Posterior vena cava (tissue), 2 donors: ENCODE data around the gene CARHSP1. TPM values are rescaled to one million over a fixed set of nuclear protein-coding genes. Genes with fewer than 3 reads are reported as not detected.

ENCODE experiments used
- DNase-seq: peaks from one replicate; pipeline ENCODE4 v3.0.0-alpha.2; 2020; ENCODE audit warnings: low spot score
- intact Hi-C, 2 donors: fragments of 100-400 bp; cut with DNase I; formaldehyde crosslinking; loops; one replicate each; pipeline versions ENCODE4 v1.14.1 to v1.14.2; 2022 to 2023
- total RNA-seq, 2 donors: library from RNA; stranded (reverse); fragmentation: NEBNext Ultra II Directional; extraction: Animal tissue kit (Norgen Biotek cat#: 25700); gene quantifications; one replicate each; pipeline ENCODE4 v1.2.1, GENCODE V29; 2021
- donor health status: DM: yes; HTN: yes; CAD: no.
- donor health status: DM: yes; HTN: yes; CAD: no.

Gene CARHSP1
- total RNA-seq, 2 donors from 2014 or later = 39.8 to 44.0 TPM

- peak; percentile 66 for DNase-seq
- intact Hi-C loops = no loop called here
Measured at GRCh38 chr16:8894736-8895334, 26.0 kb upstream of the CARHSP1 start.

DNA sequence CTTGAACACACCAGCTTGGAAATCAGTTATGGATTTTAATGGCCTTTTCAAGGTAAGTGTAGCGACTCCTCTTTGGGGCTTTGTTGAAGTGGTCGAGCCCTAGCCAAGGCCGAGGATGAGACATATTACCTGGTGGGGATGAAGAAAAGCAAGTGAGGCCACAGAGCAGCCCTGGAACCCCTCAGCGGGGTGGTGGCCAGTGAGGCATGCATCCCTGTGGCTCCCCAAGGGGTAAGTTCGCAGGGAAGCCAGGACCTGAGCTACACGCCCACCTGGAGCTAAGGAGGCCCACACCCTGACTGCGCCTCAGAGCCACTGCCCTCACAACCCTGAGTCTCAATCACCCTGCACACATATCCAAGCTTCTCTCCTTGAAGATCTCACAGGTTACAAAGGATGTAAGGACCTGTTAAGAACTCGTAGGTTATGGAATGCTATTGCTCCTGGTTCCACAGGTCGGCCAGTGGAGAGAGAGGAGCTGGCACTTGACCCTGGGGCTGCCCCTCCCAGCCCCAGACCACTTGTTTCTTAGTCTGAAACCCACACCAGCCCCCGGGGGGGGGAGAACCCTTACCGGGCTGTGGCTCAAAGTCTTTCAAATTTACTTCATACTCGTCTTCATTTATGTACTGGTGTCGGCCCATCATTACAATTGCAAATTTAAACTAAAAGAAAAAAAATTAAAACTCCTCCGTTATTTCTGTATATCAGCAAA lies 25.3 kb upstream of the CARHSP1 start:
- intact Hi-C loops = loop anchor here in 1 of 2 donors (1.0 kb wide), 1 partner anchor 25 kb away; the partner anchor contains the start of gene CARHSP1
- peak; percentile 58 for DNase-seq

DNA sequence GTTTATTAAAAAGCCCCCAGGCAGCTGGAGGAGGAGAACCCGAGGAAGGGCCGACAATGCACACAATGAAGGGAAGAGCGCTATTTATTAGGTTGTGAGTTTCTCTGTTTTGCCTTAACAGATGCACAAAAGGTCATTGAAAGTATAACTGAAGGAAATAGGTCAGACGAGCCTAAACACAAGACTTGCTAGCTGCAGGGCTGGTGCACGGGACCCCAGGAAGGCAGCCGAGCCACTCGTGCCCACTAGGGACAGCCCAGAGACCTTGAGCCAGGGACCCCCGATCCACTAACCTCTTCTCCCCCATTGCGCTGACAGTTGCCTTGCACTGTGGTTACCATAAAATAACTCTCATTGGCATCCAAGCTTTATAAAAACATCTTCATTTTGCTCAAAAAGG lies 24.6 kb upstream of the CARHSP1 start:
- DNase-seq = peak; percentile 32
- intact Hi-C loops = loop anchor here in 1 of 2 donors (1.0 kb wide), 1 partner anchor 24 kb away; the partner anchor contains the start of gene CARHSP1

GRCh38 chr16:8892101-8892575 lies 23.3 kb upstream of the CARHSP1 start:
- intact Hi-C loops = no loop called here
- DNase-seq = peak; percentile 79

GRCh38 chr16:8890549-8890921 lies 21.7 kb upstream of the CARHSP1 start:
- intact Hi-C loops = no loop called here
- peak; percentile 24 for DNase-seq

DNA sequence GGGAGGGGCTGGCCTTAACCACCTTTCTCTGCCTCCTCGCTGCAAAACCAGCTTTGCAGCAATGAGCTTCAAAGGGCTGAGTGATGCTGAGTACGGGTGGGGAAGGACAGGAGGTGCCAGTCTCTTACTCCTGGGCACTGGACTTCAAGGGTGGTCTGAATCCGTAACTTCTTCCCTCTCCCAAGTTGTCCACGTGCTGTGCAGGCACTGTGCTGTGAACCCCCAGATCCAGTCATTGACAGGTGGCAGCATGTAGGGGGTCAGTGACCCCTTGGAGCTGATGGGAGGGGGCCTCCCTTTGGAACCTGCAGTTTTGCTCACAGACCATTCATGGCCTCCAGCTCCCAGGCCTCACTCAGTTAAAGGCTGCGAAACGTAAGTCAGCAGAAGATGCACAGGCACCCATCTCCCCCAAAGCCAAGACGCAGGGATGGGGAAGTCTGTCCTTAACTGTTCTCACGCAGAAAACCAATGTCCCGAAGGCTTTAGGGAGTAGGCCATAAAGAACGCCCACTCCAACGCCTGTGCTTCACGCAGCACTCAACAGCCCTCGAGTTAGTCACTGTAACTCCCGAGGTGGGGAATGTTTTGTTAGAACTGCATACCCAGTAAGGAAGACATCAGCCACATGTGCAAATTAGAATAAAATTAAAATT lies 21.2 kb upstream of the CARHSP1 start:
- intact Hi-C loops = loop anchor here in 1 of 2 donors (10.0 kb wide), 1 partner anchor 235 kb away; no protein-coding TSS in a partner anchor
- no peak for DNase-seq

DNA sequence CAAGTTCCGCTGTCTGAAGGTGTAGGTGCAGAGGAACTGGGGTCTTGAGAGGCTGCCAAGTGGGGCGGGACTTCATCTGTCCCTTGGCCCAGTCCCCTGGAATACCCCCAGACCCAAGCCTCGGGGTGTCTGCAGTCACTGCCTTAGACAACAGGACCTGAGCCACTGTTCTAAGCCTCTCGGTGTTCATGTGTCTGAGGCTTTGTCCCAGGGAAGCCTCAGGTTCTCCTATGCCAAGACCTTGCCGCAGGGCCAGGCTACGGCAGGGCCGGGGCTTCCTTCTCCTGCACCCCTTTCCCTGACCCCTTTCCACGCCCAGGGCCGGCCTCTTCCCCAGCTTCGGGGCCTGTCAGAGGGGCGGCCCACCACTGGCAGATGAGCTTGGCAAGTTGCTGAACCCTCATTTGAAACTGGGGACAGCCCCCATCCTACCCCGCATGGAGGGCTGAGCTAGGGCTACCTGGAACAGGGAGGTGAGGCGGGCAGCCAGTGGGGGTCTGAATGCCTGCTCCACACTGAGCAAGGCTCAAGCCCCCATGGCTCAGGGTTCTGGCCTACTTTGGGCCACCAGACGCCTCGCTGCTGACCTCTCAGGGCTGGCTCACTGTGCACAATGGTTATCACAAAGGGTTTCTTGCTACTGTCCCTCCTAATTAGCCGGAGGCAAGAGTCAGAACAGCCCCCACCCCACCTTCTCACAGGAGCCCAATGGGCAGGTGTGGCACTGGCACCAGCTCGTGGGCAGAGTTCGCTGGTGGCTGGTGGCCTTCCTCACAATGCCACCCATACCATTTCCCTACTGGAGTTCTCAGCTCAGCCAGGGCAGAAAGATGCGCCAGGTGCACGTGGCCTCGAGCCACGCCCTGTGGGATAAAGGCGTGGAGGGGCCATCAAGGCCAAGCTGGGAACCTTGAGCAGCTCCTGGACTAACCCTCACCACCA lies 20.4 kb upstream of the CARHSP1 start:
- DNase-seq = peak; percentile 75
- intact Hi-C loops = loop anchor here in 1 of 2 donors (10.0 kb wide), 1 partner anchor 234 kb away; no protein-coding TSS in a partner anchor

GRCh38 chr16:8887952-8888560 lies 19.2 kb upstream of the CARHSP1 start:
- peak; percentile 88 for DNase-seq
- intact Hi-C loops = loop anchor here in 1 of 2 donors (10.0 kb wide), 1 partner anchor 233 kb away; no protein-coding TSS in a partner anchor

DNA sequence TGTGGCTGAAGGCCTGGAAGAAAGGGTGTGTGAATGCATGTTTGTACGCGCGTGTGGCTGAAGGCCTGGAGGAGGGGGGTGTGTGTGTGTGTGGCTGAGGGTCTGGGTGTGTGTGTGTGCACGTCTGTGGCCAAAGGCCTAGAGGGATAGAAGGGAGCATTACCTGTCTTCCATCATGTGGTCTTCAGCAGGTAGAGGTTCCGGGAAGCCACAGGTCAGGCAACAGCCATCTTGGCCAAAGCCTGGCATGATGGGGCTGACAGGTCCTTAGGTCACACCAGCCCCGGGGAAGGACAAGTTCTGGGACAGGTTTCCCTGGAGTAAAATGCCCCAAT lies 18.6 kb upstream of the CARHSP1 start:
- peak; percentile 62 for DNase-seq
- intact Hi-C loops = loop anchor here in 1 of 2 donors (10.0 kb wide), 1 partner anchor 233 kb away; no protein-coding TSS in a partner anchor

DNA sequence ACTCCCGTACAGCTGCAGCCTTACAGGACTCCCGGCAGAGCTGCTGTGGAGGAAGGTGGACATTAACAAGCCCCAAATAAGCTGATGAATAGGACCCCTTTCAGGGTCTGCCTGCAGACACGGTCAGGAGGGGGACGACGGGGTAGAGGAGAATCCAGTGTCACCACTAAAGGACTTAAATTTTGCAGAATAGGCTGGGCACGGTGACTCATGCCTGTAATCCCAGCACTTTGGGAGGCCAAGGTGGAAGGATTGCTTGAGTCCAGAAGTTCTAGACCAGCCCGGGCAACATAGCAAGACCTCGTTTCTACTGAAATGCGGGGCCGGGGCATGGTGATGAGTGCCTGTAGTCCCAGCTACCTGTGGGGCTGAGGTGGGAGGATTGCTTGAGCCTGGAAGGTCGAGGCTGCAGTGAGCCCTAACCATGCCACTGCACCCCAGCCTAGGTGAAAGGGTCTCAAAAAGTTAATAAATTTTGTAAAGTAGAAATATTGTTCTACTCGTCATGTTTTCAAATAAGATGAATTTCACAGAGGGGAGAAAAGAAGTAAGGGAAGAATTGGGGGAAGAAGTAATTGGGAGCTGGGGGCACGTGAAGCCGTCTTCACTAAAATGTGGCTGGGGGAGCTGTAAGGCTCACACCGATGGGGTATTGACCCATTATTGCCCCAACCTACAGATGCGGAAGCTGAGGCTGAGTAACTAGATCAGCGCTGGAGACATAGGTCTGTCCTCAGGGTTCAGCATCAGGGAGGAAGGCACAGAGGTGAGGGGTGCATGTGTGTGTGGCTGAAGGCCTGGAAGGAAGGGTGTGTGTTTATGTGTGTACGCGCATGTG lies 18.0 kb upstream of the CARHSP1 start:
- intact Hi-C loops = loop anchor here in 1 of 2 donors (10.0 kb wide), 1 partner anchor 232 kb away; no protein-coding TSS in a partner anchor
- peak; percentile 42 for DNase-seq

DNA sequence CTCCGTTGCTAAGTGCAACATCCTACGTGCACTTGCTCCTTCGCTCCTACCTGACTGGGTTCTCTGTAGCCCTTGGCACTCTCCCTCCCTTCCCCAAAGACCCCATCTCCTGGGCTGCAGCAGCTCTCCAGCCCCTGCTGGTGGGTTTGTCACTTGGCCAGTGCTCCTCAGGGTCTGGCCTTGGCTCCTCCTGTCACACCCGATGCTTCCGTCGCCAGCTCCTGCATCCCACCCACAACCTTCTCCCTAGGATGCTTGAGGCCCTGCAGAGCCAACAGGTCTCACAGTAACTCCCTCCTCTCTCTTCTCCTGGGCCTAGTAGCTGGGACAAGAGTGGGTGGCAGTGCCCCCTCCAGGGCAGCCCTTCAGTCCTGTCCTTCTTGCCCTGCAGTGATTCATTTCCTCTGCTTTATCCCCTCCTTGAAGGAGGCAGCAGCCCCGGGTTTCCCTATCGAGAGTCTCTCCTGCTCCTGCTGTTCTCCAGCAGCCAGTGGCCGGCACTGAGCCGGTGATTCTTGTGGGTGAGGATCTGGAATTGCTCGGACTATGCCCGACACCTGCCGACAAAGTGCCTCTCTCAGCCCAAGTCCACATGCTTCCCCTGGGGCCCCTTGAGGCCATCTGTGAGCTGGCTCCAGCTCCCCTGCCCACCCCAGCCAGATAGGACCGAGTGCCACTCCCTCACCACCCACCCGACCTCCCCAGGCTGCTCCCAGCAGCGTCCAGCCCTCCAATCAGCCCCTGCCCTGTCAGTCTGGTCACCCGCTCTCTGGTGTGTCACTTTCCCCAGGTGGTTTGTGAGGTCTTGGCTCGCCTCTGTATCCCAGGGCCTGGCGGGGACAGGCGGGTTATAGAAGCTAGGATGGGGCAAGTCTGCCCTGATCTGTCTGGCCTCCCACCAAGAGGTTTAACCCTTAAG lies 17.1 kb upstream of the CARHSP1 start:
- peak; percentile 71 for DNase-seq
- intact Hi-C loops = loop anchor here in 1 of 2 donors (10.0 kb wide), 1 partner anchor 231 kb away; no protein-coding TSS in a partner anchor

GRCh38 chr16:8882725-8883377 lies 14.0 kb upstream of the CARHSP1 start:
- intact Hi-C loops = loop anchor here (5.0 to 10.0 kb wide), 2 partner anchors 228 to 316 kb away; no protein-coding TSS in a partner anchor
- DNase-seq = peak; percentile 65

GRCh38 chr16:8882041-8882617 lies 13.3 kb upstream of the CARHSP1 start, which contains the start of gene LITAFD:
Gene LITAFD (plus strand): TSS chr16:8882351. CDS start chr16:8884356, 2,005 bp downstream.
- intact Hi-C loops = loop anchor here (5.0 to 10.0 kb wide), 2 partner anchors 227 to 315 kb away; no protein-coding TSS in a partner anchor
- DNase-seq = peak; percentile 66

GRCh38 chr16:8880839-8881510 lies 12.2 kb upstream of the CARHSP1 start:
- peak; percentile 37 for DNase-seq
- intact Hi-C loops = loop anchor here (2.0 to 10.0 kb wide), 3 partner anchors 226 to 314 kb away; no protein-coding TSS in a partner anchor

DNA sequence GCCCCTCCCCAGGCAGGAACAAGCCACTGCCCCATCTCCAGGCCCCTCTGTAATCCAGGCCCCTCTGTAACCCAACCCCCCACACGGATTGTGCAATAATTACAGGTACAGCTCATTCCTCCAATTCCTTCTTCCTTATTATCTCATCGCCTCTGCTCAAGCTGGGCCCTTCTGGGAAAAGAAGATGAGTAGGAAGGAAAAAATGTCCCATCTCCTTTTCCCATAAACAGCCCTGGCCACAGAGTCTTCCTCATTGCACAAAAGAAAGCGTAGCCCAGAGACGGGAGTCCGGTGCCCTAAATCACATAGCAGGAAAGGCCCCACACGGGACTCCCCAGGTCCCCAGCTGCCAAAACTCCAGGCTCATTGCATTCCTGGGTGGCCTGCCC lies 9.7 kb upstream of the CARHSP1 start:
- peak; percentile 64 for DNase-seq
- intact Hi-C loops = loop anchor here in 1 of 2 donors (5.0 kb wide), 1 partner anchor 221 kb away; no protein-coding TSS in a partner anchor
